GM18526 (cell line): Measurements from ENCODE around the gene GOSR1.

ENCODE experiments used
- POLR2A ChIP-seq: IDR thresholded peaks from 3 replicates; pipeline ENCODE4 v1.6.1; 2011; ENCODE audit not compliant: insufficient read length; ENCODE audit errors: extremely low read depth

The GOSR1 gene

DNA sequence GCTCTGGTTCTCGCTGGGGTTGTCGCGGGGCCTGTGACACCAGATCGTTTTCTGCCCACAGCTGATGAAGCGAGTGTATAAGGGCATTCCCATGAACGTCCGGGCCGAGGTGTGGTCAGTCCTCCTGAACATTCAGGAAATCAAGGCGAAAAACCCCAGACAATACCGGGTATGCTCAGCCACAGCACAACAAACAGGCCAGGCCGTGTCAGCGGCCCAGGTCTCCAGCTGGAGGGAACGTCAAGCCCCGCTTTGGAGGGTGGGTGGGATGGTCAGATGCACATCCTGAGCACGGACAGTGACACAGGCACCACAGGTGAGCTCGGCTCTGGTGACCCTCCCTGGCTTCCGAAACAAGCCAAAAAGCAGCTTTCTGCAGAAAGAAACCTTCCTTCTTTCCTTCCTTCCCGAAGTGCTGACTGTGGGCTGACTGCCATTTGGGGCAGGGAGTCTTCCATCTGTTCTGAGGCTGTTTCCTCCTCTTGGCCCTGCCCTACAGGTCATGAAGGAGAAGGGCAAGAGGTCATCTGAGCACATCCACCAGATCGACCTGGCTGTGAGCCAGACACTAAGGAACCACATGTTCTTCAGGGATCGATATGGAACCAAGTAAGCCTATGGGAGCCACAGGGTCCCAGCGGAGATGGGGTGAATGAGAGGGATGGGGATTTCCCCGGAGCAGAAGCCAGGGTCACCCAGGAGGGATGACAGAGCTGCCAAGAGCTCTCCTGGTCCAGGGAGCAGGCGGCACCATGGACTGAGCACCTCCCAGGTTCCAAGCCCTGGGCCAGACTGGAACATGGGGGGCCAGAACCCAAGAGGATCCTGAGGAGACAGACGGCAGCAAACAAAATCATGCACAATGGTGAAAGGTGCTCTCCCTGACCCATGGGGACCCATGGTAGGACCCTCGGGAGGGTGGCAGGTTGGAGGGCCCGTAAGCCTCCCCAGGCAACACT, 79.4 kb downstream of the GOSR1 start:
- TF ChIP-seq POLR2A, result no peak

- no peak for TF ChIP-seq POLR2A
These were observed 80.9 kb downstream of the GOSR1 start for GRCh38 chr17:30557916-30558685.

GRCh38 chr17:30558686-30559545, 81.7 kb downstream of the GOSR1 start:
- no peak for TF ChIP-seq POLR2A

GRCh38 chr17:30559656-30560055, 82.4 kb downstream of the GOSR1 start:
- TF ChIP-seq POLR2A, result no peak

DNA sequence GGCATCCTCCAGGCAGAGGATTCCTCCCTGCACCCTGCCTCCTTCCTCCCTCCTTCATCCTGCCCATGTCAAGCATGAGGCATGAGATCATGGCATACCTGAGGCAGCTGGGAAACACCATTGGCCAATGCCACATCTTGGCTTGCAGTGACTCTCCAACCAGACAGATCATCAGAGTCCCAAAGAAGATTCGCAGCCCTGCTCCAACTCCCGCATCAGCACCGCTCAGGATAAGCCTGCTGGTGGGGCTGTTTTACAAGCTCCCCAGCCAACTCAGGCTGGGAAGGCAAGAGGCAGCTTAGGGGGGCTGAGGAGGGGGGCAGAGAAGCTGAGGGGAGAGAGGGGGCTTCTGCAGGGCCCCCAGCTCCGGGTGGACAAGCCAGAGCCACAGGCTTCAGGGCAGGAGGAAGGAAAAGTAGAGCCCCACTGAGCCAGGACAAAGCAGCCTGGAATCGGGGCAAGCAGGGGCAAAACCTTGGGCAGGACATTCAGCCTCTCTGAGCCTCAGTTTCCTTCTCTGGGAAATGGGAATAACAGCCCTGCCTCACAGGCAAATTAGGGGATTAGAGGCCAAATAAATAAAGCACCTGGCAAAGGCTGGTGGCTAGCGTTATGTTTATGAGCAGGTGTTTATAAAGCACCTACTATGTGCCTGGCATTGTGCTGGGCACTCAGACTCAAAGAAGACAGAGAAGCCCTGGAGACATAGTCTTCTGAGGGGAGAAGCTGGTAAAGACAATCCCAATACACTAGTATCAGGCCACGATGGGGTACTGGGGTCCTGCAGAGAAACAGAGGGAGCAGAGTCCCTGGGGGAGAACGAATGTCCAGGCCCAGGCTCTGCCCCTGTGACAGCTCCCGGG, 88.1 kb downstream of the GOSR1 start:
- TF ChIP-seq POLR2A, result no peak

DNA sequence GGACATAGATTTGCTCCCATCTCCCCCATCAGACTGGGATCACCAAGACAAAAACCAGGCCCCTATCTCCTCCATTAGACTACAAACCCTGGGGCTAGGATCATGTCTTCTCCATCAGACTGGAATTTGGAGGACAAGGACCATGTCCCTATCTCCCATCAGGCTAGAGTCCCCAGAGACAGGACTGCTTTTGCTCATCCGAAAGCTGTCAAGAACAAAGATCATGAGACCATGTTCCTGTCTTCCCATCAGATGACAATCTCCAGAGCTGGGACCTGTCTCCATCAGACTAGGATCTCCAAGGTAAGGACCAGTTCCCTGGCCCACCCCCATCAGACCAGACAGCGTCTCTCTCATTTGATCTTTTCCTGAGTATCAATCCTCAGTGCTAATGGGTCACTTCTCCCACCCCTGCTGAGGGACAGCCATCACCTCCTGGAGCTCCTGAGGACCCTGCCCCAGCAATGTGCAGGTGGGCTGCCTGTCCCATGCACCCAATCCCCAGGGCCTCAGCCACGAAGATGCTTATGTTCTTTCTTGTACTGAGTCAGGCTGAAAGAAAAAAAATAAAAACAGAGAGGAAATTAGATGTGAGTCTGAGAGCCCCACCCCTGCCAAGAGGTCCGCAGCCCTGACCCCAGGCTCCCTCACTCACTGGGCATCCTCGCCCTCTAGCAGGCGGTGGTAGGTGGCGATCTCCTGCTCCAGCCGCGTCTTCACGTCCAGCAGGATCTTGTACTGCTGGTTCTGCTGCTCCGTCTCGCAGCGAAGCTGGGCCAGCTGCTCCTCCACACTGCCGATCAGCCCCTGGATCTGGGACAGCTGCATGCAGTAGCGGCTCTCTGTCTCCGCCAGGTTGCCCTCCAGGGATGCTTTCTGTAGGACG, 90.3 kb downstream of the GOSR1 start:
- no peak for TF ChIP-seq POLR2A

GRCh38 chr17:30568117-30568430, 90.9 kb downstream of the GOSR1 start:
- TF ChIP-seq POLR2A, result no peak

DNA sequence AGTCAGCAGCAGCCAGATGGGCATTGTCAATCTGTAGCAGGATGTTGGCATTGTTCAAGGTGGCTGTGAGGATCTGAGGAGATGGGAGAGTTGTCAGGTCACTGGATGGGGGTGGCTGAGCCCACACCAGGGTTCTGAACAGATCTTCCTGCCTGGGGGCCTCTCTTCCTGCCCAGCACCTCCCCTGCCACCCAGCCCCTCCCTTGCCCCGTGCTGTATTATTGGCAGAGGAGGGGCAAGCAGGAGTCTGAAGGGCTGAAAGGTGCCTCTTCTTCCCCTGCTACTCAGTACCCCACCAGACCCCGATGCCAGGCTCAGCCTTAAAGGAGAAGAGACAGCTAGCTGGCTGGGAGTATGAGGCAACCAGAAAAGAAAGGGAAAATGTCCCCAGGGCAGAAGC, 93.0 kb downstream of the GOSR1 start:
- no peak for TF ChIP-seq POLR2A

- no peak for TF ChIP-seq POLR2A
These were observed 93.5 kb downstream of the GOSR1 start for GRCh38 chr17:30570596-30571265.

DNA sequence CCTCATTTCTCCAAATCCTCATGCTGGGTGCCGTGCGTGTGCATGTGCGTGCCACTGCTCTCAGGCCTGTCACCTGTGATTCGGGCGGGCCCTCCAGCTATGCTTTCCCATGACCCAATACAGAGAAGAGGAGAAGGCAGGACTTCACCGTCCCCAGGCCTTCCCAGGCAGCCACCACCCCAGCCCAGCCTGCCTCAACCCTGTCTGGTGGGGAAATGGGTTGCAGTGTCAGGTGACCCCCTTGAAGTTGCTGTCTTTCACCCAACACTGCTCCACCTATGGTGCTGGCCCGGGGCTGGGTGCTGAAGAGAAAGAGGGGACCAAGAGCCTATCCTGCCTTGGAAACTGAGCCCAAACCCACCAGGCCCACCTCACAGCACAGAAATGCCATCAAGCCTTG, 94.7 kb downstream of the GOSR1 start:
- no peak for TF ChIP-seq POLR2A

GRCh38 chr17:30573603-30574175, 96.5 kb downstream of the GOSR1 start:
- TF ChIP-seq POLR2A, result no peak

- no peak for TF ChIP-seq POLR2A
These were observed 99.2 kb downstream of the GOSR1 start for GRCh38 chr17:30576326-30576861.
